Measurements from ENCODE around the gene TSHZ2.

Gene TSHZ2

DNA sequence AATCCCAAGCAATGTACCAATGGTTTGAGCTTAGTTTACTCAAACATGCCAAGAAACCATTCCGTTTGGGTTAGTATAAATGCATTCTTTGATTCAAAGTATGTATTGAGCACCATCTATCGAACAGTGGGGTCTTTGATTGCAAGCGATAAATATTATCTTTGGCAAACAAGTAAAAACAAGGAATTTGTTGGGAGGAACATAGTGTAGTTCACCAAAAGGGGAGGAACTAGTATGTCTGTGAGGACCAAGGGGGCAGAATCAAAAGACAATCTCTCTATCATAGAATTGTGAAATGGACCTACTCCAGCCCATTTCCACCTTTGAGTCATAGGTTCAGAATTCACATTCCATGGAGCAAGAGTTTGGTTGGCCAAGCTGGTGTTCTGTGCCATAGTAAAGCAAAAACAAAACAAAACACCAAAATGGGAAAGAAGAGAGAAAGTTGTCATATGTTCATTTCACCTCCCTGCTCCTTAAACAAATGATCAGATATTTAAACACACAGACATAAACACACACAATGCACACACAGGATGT lies 266.0 kb downstream of the TSHZ2 start:
- no peak overlapping the region for H3K4me3 ChIP-seq (ENCODE audit: low read length in 2 of 2)
- H3K27me3 ChIP-seq (ENCODE audit: control insufficient read depth in 2 of 2, insufficient read depth in 2 of 2, low read length in 2 of 2): no peaks in the 10 kb centered on the region
- no peak overlapping the region for H3K9ac ChIP-seq (ENCODE audit: low read depth in 1 of 2, low read length in 2 of 2)
- no peaks in the 10 kb centered on the region for H3K9me3 ChIP-seq (ENCODE audit: control insufficient read depth in 2 of 2, low read length in 2 of 2)
- H3K36me3 ChIP-seq (ENCODE audit: control insufficient read depth in 2 of 2, insufficient read depth in 2 of 2, low read length in 2 of 2): no peaks in the 10 kb centered on the region
- no peak overlapping the region for H3K27ac ChIP-seq (ENCODE audit: low read depth in 2 of 2, low read length in 2 of 2)
- no peaks in the 10 kb centered on the region for H3K4me1 ChIP-seq (ENCODE audit: control insufficient read depth in 2 of 2, insufficient read depth in 2 of 2, low read length in 2 of 2)

DNA sequence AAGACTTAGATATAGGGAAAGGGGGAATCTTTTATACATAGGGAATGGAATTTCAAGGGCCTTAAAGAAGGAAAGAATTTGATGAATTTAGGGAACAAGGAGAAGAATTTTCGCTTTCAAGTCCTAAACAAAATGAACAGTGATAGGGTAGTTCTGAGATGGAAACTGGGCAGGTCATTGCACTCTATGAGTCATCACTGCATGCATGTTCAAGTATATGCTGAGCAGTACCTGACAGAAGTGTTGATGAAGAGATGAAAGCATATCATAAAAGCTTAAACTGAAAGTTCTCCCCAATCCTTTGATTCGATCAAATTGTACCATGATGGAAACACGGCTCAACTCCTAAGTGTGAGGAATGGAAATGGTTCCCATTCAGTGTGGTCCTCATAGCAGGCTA lies 271.0 kb downstream of the TSHZ2 start:
- Histone ChIP-seq H3K27ac (ENCODE audit: low read depth in 2 of 2, low read length in 2 of 2) (no peak overlapping the region), H3K27me3 (ENCODE audit: control insufficient read depth in 2 of 2, insufficient read depth in 2 of 2, low read length in 2 of 2) (no peaks in the 10 kb centered on the region), H3K9me3 (ENCODE audit: control insufficient read depth in 2 of 2, low read length in 2 of 2) (no peaks in the 10 kb centered on the region)

DNA sequence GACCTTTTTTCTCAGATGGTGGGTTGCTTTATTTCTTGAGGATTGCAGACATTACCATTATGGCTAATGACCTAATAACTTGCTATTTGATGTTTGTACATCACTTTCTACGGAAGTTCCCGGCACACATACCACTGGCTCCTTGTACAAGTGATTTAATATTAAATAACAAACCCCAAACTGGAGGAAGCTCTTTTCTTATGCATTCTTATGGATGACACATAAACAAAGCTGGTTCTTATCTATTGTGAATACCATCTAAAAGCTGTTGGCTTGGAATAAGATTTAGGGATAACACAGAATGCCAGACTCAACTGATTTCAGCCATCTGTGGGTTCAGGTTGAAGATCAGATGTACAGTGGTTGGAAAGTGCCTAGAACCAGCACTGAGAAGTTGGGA lies 272.6 kb downstream of the TSHZ2 start:
- H3K4me1 ChIP-seq (ENCODE audit: control insufficient read depth in 2 of 2, insufficient read depth in 2 of 2, low read length in 2 of 2): no peaks in the 10 kb centered on the region
- no peaks in the 10 kb centered on the region for H3K9me3 ChIP-seq (ENCODE audit: control insufficient read depth in 2 of 2, low read length in 2 of 2)
- H3K9ac ChIP-seq (ENCODE audit: low read depth in 1 of 2, low read length in 2 of 2): no peak overlapping the region
- no peak overlapping the region for H3K4me3 ChIP-seq (ENCODE audit: low read length in 2 of 2)
- no peaks in the 10 kb centered on the region for H3K36me3 ChIP-seq (ENCODE audit: control insufficient read depth in 2 of 2, insufficient read depth in 2 of 2, low read length in 2 of 2)
- no peak overlapping the region for H3K27ac ChIP-seq (ENCODE audit: low read depth in 2 of 2, low read length in 2 of 2)
- H3K27me3 ChIP-seq (ENCODE audit: control insufficient read depth in 2 of 2, insufficient read depth in 2 of 2, low read length in 2 of 2): no peaks in the 10 kb centered on the region

More for the DNA sequence above, 271.0 kb downstream of the TSHZ2 start:
- Histone ChIP-seq H3K4me3 (ENCODE audit: low read length in 2 of 2) (no peak overlapping the region), H3K4me1 (ENCODE audit: control insufficient read depth in 2 of 2, insufficient read depth in 2 of 2, low read length in 2 of 2) (no peaks in the 10 kb centered on the region), H3K36me3 (ENCODE audit: control insufficient read depth in 2 of 2, insufficient read depth in 2 of 2, low read length in 2 of 2) (no peaks in the 10 kb centered on the region), H3K9ac (ENCODE audit: low read depth in 1 of 2, low read length in 2 of 2) (no peak overlapping the region)

DNA sequence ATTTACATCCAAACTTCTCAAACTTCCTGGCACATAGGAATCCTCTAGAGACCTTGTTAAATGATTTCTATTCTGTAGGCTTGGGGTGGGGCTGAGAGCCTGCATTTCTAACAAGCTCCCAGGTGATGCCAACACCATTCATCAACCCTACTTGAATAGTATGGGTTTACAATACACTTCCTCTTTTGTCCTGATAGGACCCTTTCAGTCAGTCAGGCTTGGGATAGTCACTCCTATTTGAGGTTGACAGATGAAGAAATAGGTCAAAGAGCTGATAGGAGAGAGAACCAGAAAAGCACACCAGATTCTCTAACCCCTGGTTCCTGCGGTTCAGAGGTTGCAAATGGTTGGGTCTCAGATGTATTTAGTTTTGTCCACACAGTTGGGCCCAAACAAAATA lies 273.4 kb downstream of the TSHZ2 start:
- Histone ChIP-seq H3K27ac (ENCODE audit: low read depth in 2 of 2, low read length in 2 of 2) (no peak overlapping the region), H3K27me3 (ENCODE audit: control insufficient read depth in 2 of 2, insufficient read depth in 2 of 2, low read length in 2 of 2) (no peaks in the 10 kb centered on the region), H3K4me3 (ENCODE audit: low read length in 2 of 2) (no peak overlapping the region), H3K4me1 (ENCODE audit: control insufficient read depth in 2 of 2, insufficient read depth in 2 of 2, low read length in 2 of 2) (no peaks in the 10 kb centered on the region), H3K9ac (ENCODE audit: low read depth in 1 of 2, low read length in 2 of 2) (no peak overlapping the region), H3K36me3 (ENCODE audit: control insufficient read depth in 2 of 2, insufficient read depth in 2 of 2, low read length in 2 of 2) (no peaks in the 10 kb centered on the region), H3K9me3 (ENCODE audit: control insufficient read depth in 2 of 2, low read length in 2 of 2) (no peaks in the 10 kb centered on the region)

DNA sequence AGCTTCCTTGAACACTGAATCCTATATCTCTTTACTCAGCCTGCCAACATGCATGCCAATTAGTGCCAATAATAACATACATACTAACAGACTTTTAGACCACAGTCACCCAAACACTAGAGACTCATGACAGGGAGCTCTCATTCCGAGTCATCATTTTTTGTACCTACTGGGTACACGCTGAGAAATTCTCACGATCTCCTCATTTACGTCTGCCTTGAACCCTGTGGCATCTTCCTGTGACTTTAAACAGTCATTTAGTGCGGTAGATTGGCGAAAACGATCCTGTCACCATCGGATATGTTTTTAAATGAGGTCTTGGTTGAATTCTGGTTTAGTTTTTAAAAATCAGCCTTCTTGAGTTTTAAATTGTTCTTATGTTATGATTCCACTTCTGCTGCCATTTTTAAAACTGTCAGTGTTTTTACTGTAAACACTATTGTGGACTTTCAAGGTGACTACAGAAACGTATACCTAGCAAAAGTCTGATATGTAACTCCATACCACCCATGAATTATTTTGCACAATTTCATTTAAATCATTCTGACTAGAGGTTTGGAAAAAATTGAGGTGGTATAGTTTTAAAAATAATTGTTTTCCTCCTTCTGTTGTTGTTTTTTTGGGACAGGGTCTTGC lies 275.4 kb downstream of the TSHZ2 start:
- Histone ChIP-seq H3K27ac (ENCODE audit: low read depth in 2 of 2, low read length in 2 of 2) (no peak overlapping the region), H3K27me3 (ENCODE audit: control insufficient read depth in 2 of 2, insufficient read depth in 2 of 2, low read length in 2 of 2) (no peaks in the 10 kb centered on the region), H3K36me3 (ENCODE audit: control insufficient read depth in 2 of 2, insufficient read depth in 2 of 2, low read length in 2 of 2) (no peaks in the 10 kb centered on the region), H3K4me3 (ENCODE audit: low read length in 2 of 2) (no peak overlapping the region), H3K9me3 (ENCODE audit: control insufficient read depth in 2 of 2, low read length in 2 of 2) (no peaks in the 10 kb centered on the region), H3K9ac (ENCODE audit: low read depth in 1 of 2, low read length in 2 of 2) (no peak overlapping the region), H3K4me1 (ENCODE audit: control insufficient read depth in 2 of 2, insufficient read depth in 2 of 2, low read length in 2 of 2) (no peaks in the 10 kb centered on the region)

DNA sequence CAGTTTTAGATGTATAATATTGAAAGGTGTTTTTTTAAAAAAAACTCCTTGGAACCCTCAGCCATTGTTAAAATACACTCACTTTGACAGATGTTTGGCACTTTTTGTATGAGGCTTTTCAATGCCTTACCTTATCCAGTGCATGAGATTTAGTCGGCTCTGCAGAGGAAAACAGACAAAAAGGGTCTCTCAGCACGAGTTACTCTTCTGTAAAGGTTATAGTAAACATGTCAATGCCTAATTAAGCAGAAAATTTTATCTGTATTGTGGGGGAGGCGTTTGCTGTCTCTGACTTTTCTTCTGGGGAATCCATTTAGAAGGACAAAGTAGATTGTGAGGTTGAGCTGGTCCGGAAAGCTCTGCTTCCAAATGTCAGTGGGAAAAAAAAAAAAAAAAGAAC lies 278.3 kb downstream of the TSHZ2 start:
- Histone ChIP-seq H3K4me1 (ENCODE audit: control insufficient read depth in 2 of 2, insufficient read depth in 2 of 2, low read length in 2 of 2) (no peaks in the 10 kb centered on the region), H3K4me3 (ENCODE audit: low read length in 2 of 2) (no peak overlapping the region), H3K9ac (ENCODE audit: low read depth in 1 of 2, low read length in 2 of 2) (no peak overlapping the region), H3K9me3 (ENCODE audit: control insufficient read depth in 2 of 2, low read length in 2 of 2) (no peaks in the 10 kb centered on the region), H3K36me3 (ENCODE audit: control insufficient read depth in 2 of 2, insufficient read depth in 2 of 2, low read length in 2 of 2) (no peaks in the 10 kb centered on the region), H3K27me3 (ENCODE audit: control insufficient read depth in 2 of 2, insufficient read depth in 2 of 2, low read length in 2 of 2) (no peaks in the 10 kb centered on the region), H3K27ac (ENCODE audit: low read depth in 2 of 2, low read length in 2 of 2) (no peak overlapping the region)

DNA sequence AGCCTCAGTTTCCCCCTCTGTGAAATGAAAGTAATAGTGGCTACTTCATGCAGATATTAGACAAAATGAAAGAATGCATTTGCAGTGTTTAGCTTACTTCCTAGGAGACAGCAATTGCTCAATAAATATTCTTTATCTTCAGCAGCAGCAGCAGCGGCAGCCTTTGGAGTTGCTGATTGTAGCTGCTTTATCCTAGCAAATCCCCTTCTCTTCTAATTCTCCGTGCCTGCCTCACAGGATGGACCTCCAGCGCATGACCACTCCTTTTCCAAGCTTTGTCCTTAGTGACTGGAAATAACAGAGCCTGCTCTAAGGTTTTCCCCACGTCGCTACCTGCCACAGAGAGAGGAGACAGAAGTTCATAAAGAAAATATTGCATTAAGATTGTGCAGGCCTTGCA lies 279.8 kb downstream of the TSHZ2 start:
- Histone ChIP-seq H3K36me3 (ENCODE audit: control insufficient read depth in 2 of 2, insufficient read depth in 2 of 2, low read length in 2 of 2) (no peaks in the 10 kb centered on the region), H3K4me3 (ENCODE audit: low read length in 2 of 2) (no peak overlapping the region), H3K9me3 (ENCODE audit: control insufficient read depth in 2 of 2, low read length in 2 of 2) (no peaks in the 10 kb centered on the region), H3K27ac (ENCODE audit: low read depth in 2 of 2, low read length in 2 of 2) (no peak overlapping the region), H3K27me3 (ENCODE audit: control insufficient read depth in 2 of 2, insufficient read depth in 2 of 2, low read length in 2 of 2) (no peaks in the 10 kb centered on the region), H3K9ac (ENCODE audit: low read depth in 1 of 2, low read length in 2 of 2) (no peak overlapping the region), H3K4me1 (ENCODE audit: control insufficient read depth in 2 of 2, insufficient read depth in 2 of 2, low read length in 2 of 2) (no peaks in the 10 kb centered on the region)

DNA sequence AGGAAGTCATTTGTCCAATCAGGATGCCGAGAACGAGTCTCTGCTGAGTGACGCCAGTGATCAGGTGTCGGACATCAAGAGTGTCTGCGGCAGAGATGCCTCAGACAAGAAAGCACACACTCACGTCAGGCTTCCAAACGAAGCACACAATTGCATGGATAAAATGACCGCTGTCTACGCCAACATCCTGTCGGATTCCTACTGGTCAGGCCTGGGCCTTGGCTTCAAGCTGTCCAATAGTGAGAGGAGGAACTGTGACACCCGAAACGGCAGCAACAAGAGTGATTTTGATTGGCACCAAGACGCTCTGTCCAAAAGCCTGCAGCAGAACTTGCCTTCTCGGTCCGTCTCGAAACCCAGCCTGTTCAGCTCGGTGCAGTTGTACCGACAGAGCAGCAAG lies 281.5 kb downstream of the TSHZ2 start:
- Histone ChIP-seq H3K4me1 (ENCODE audit: control insufficient read depth in 2 of 2, insufficient read depth in 2 of 2, low read length in 2 of 2) (no peaks in the 10 kb centered on the region), H3K9me3 (ENCODE audit: control insufficient read depth in 2 of 2, low read length in 2 of 2) (no peaks in the 10 kb centered on the region), H3K9ac (ENCODE audit: low read depth in 1 of 2, low read length in 2 of 2) (no peak overlapping the region), H3K27ac (ENCODE audit: low read depth in 2 of 2, low read length in 2 of 2) (no peak overlapping the region), H3K27me3 (ENCODE audit: control insufficient read depth in 2 of 2, insufficient read depth in 2 of 2, low read length in 2 of 2) (no peaks in the 10 kb centered on the region), H3K4me3 (ENCODE audit: low read length in 2 of 2) (no peak overlapping the region), H3K36me3 (ENCODE audit: control insufficient read depth in 2 of 2, insufficient read depth in 2 of 2, low read length in 2 of 2) (no peaks in the 10 kb centered on the region)

DNA sequence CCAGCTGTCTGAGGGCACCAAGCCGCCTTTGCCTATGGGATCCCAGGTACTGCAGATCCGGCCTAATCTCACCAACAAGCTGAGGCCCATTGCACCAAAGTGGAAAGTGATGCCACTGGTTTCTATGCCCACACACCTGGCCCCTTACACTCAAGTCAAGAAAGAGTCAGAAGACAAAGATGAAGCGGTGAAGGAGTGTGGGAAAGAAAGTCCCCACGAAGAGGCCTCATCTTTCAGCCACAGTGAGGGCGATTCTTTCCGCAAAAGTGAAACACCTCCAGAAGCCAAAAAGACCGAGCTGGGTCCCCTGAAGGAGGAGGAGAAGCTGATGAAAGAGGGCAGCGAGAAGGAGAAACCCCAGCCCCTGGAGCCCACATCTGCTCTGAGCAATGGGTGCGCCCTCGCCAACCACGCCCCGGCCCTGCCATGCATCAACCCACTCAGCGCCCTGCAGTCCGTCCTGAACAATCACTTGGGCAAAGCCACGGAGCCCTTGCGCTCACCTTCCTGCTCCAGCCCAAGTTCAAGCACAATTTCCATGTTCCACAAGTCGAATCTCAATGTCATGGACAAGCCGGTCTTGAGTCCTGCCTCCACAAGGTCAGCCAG lies 283.0 kb downstream of the TSHZ2 start:
- Histone ChIP-seq H3K9me3 (ENCODE audit: control insufficient read depth in 2 of 2, low read length in 2 of 2) (no peaks in the 10 kb centered on the region), H3K4me1 (ENCODE audit: control insufficient read depth in 2 of 2, insufficient read depth in 2 of 2, low read length in 2 of 2) (no peaks in the 10 kb centered on the region), H3K27me3 (ENCODE audit: control insufficient read depth in 2 of 2, insufficient read depth in 2 of 2, low read length in 2 of 2) (no peaks in the 10 kb centered on the region), H3K36me3 (ENCODE audit: control insufficient read depth in 2 of 2, insufficient read depth in 2 of 2, low read length in 2 of 2) (no peaks in the 10 kb centered on the region), H3K27ac (ENCODE audit: low read depth in 2 of 2, low read length in 2 of 2) (no peak overlapping the region), H3K4me3 (ENCODE audit: low read length in 2 of 2) (no peak overlapping the region), H3K9ac (ENCODE audit: low read depth in 1 of 2, low read length in 2 of 2) (no peak overlapping the region)

DNA sequence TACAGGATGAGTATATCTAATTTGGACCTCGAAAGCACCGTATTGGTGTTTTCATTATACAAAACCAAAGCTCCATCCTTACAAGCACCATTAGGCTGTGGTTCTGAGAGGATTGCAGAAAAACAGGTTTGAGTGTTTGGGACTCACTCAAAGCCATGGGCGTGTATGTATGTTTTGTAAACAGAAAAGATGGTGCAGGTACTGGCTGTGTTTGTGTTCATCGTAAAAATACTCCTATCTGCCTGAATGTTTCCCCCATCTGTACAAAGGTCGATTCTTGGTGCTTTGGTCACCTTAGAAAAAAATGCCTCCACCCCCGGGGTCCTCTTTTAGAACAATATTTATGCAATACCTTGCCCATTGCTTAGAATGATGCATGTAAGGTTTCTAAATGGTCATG lies 286.6 kb downstream of the TSHZ2 start:
- Histone ChIP-seq H3K9ac (ENCODE audit: low read depth in 1 of 2, low read length in 2 of 2) (no peak overlapping the region), H3K4me3 (ENCODE audit: low read length in 2 of 2) (no peak overlapping the region), H3K9me3 (ENCODE audit: control insufficient read depth in 2 of 2, low read length in 2 of 2) (no peaks in the 10 kb centered on the region), H3K4me1 (ENCODE audit: control insufficient read depth in 2 of 2, insufficient read depth in 2 of 2, low read length in 2 of 2) (no peaks in the 10 kb centered on the region), H3K27ac (ENCODE audit: low read depth in 2 of 2, low read length in 2 of 2) (no peak overlapping the region), H3K27me3 (ENCODE audit: control insufficient read depth in 2 of 2, insufficient read depth in 2 of 2, low read length in 2 of 2) (no peaks in the 10 kb centered on the region), H3K36me3 (ENCODE audit: control insufficient read depth in 2 of 2, insufficient read depth in 2 of 2, low read length in 2 of 2) (no peaks in the 10 kb centered on the region)

All from mucosa of rectum (tissue), 2 donors.